H9 (cell line): ENCODE measurements around the gene IMMP2L. TPM values are rescaled to one million over a fixed set of nuclear protein-coding genes. Genes with fewer than 3 reads are reported as not detected.

Source experiments
- DNase-seq: peaks from one replicate; pipeline ENCODE4 v3.0.0-alpha.2; 2017
- H2AFZ ChIP-seq: one replicate; pipeline ENCODE4 v1.6.1; 2013; ENCODE audit warnings: mild to moderate bottlenecking, low read length, control low read depth, moderate library complexity
- H2AK5ac ChIP-seq: 2 replicates; pipeline ENCODE4 v1.6.1; 2013; ENCODE audit warnings: low read length, control low read depth, mixed read lengths; ENCODE audit not compliant: insufficient read length
- H2BK120ac ChIP-seq: one replicate; pipeline ENCODE4 v1.6.1; 2013; ENCODE audit warnings: low read depth, mild to moderate bottlenecking, low read length, control low read depth, inconsistent platforms; ENCODE audit not compliant: poor library complexity, severe bottlenecking
- H2BK12ac ChIP-seq: 2 replicates; pipeline ENCODE4 v1.6.1; 2013; ENCODE audit warnings: low read length, control low read depth, mixed read lengths, low read depth; ENCODE audit not compliant: insufficient read length
- H2BK15ac ChIP-seq: 2 replicates; pipeline ENCODE4 v1.6.1; 2013; ENCODE audit warnings: low read depth, low read length, control low read depth
- H2BK20ac ChIP-seq: one replicate; pipeline ENCODE4 v1.6.1; 2013; ENCODE audit warnings: low read depth, mild to moderate bottlenecking, low read length, control low read depth, inconsistent platforms; ENCODE audit not compliant: poor library complexity, severe bottlenecking
- H2BK5ac ChIP-seq: 2 replicates; pipeline ENCODE4 v1.6.1; 2013; ENCODE audit warnings: low read length, control low read depth, mixed read lengths; ENCODE audit not compliant: insufficient read length
- H3K14ac ChIP-seq: 2 replicates; pipeline ENCODE4 v1.6.1; 2013; ENCODE audit warnings: low read length, control low read depth; ENCODE audit not compliant: insufficient read depth
- H3K18ac ChIP-seq: 2 replicates; pipeline ENCODE4 v1.6.1; 2013; ENCODE audit warnings: low read depth, mild to moderate bottlenecking, mixed read lengths, low read length, control low read depth; ENCODE audit not compliant: insufficient read length
- H3K23ac ChIP-seq: 2 replicates; pipeline ENCODE4 v1.6.1; 2013; ENCODE audit warnings: low read length, control low read depth, mixed read lengths, low read depth; ENCODE audit not compliant: insufficient read length
- H3K23me2 ChIP-seq: 2 replicates; pipeline ENCODE4 v1.6.1; 2013; ENCODE audit warnings: low read depth, mild to moderate bottlenecking, mixed read lengths, low read length, control low read depth; ENCODE audit not compliant: insufficient read length, poor library complexity, severe bottlenecking
- H3K27ac ChIP-seq: 2 replicates; pipeline ENCODE4 v1.5.1; 2013; ENCODE audit warnings: low read length, control low read depth, mixed read lengths, low read depth; ENCODE audit not compliant: insufficient read length
- H3K27me3 ChIP-seq: 2 replicates; pipeline ENCODE4 v1.6.1; 2013; ENCODE audit warnings: low read length, control low read depth, inconsistent platforms; ENCODE audit not compliant: insufficient read depth
- H3K4ac ChIP-seq: 2 replicates; pipeline ENCODE4 v1.6.1; 2013; ENCODE audit warnings: low read depth, mild to moderate bottlenecking, control low read depth, inconsistent platforms, low read length, moderate library complexity
- H3K4me1 ChIP-seq: 2 replicates; pipeline ENCODE4 v1.6.1; 2013; ENCODE audit warnings: low read length, control low read depth, inconsistent platforms; ENCODE audit not compliant: insufficient read depth
- H3K4me2 ChIP-seq: 2 replicates; pipeline ENCODE4 v1.6.1; 2013; ENCODE audit warnings: low read length, control low read depth, mixed read lengths; ENCODE audit not compliant: insufficient read length, insufficient read depth
- H3K56ac ChIP-seq: 2 replicates; pipeline ENCODE4 v1.6.1; 2013; ENCODE audit warnings: low read depth, mild to moderate bottlenecking, mixed read lengths, low read length, control low read depth; ENCODE audit not compliant: insufficient read length
- H3K79me1 ChIP-seq: 2 replicates; pipeline ENCODE4 v1.6.1; 2013; ENCODE audit warnings: low read depth, mild to moderate bottlenecking, moderate library complexity, low read length, control low read depth, inconsistent platforms; ENCODE audit not compliant: insufficient read depth, poor library complexity, severe bottlenecking
- H3K79me2 ChIP-seq: 2 replicates; pipeline ENCODE4 v1.6.1; 2013; ENCODE audit warnings: low read length, control low read depth, inconsistent platforms; ENCODE audit not compliant: insufficient read depth
- H3K9ac ChIP-seq: 2 replicates; pipeline ENCODE4 v1.6.1; 2013; ENCODE audit warnings: low read length, control low read depth, mixed read lengths; ENCODE audit not compliant: insufficient read length; ENCODE audit errors: extremely low read depth
- H3K9me3 ChIP-seq: one replicate; pipeline ENCODE4 v1.6.1; 2013; ENCODE audit warnings: low read depth, low read length, inconsistent platforms; ENCODE audit not compliant: control insufficient read depth
- H3T11ph ChIP-seq: one replicate; pipeline ENCODE4 v1.6.1; 2013; ENCODE audit warnings: mild to moderate bottlenecking, low read length, control low read depth, inconsistent platforms
- H4K20me1 ChIP-seq: one replicate; pipeline ENCODE4 v1.6.1; 2013; ENCODE audit not compliant: control insufficient read depth, insufficient read length, insufficient read depth
- H4K5ac ChIP-seq: 2 replicates; pipeline ENCODE4 v1.6.1; 2013; ENCODE audit warnings: low read depth, mild to moderate bottlenecking, mixed read lengths, low read length, control low read depth; ENCODE audit not compliant: insufficient read length
- H4K8ac ChIP-seq: replicated peaks from 2 replicates; pipeline ENCODE4 v1.6.1; 2013; ENCODE audit warnings: low read length, control low read depth, mixed read lengths, low read depth; ENCODE audit not compliant: insufficient read length
- H4K91ac ChIP-seq: 2 replicates; pipeline ENCODE4 v1.6.1; 2013; ENCODE audit warnings: low read depth, mild to moderate bottlenecking, moderate library complexity, mixed read lengths, low read length, control low read depth; ENCODE audit not compliant: insufficient read length
- H3K27ac Mint-ChIP-seq, 3 experiments: 2 replicates in 2 of 3; 3 replicates in 1 of 3; pipeline ENCODE4 v1.8.0; 2020 to 2021; ENCODE audit warnings: mixed read lengths in 3 of 3, mild to moderate bottlenecking in 1 of 3, moderate library complexity in 1 of 3
- H3K27me3 Mint-ChIP-seq: 2 replicates; pipeline ENCODE4 v1.8.0; 2021; ENCODE audit warnings: low read depth, mild to moderate bottlenecking, moderate library complexity, mixed read lengths
- H3K36me3 Mint-ChIP-seq, 3 experiments: 2 replicates in 2 of 3; 3 replicates in 1 of 3; pipeline ENCODE4 v1.8.0; 2020 to 2021; ENCODE audit warnings: low read depth in 3 of 3, mixed read lengths in 3 of 3; ENCODE audit not compliant: insufficient read depth in 1 of 3
- H3K4me1 Mint-ChIP-seq, 2 experiments: 2 replicates each; pipeline ENCODE4 v1.8.0; 2020; ENCODE audit warnings: mixed read lengths in 2 of 2
- H3K4me3 Mint-ChIP-seq, 2 experiments: 2 replicates in 1 of 2; 3 replicates in 1 of 2; pipeline ENCODE4 v1.8.0; 2020 to 2021; ENCODE audit warnings: mild to moderate bottlenecking in 2 of 2, mixed read lengths in 2 of 2, moderate library complexity in 1 of 2
- H3K9me3 Mint-ChIP-seq, 2 experiments: 2 replicates in 1 of 2; 3 replicates in 1 of 2; pipeline ENCODE4 v1.8.0; 2020; ENCODE audit warnings: mild to moderate bottlenecking in 2 of 2, mixed read lengths in 2 of 2, moderate library complexity in 1 of 2
- WGBS: extraction: QIAGEN DNeasy Blood & Tissue Kit; methylation state at CpG from one replicate; pipeline ENCODE4 v1.1.7; 2013; ENCODE audit warnings: missing lambda C conversion rate, low lambda C conversion rate, mixed read lengths; ENCODE audit not compliant: insufficient read length; ENCODE audit errors: extremely low coverage; 5-methylcytosine and 5-hydroxymethylcytosine counted together
- total RNA-seq: library from RNA; stranded (reverse); gene quantifications from 2 replicates; pipeline ENCODE4 v1.2.1, GENCODE V29; 2021
- TF ChIP-seq, protein P1 (sequence below): fragments of 200-600 bp; sonication (generic); conservative IDR thresholded peaks from 3 replicates; pipeline ENCODE4 v1.8.0; 2021; ENCODE audit warnings: antibody characterized with exemption, mild to moderate bottlenecking

IMMP2L gene
- total RNA-seq, 1 experiment from 2014 or later: 14.7 TPM

DNA sequence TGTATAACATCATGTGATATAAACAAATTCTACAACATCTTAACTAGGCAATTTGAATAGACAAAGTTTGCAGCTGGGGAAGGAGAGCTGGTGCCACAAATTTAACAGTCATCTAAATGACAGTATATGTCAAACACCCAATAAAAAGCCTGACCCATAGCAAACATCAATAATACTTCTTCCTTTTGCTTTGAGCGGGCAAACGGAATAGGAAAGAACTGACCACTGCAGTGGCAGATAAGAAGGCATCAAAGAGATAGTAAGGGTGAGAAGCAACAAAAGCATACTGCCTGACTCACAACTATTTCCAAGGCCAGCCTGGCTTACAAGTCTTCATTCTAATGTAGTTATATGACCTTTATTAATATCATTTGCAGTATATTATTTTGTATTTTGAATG is 371.5 kb downstream of the IMMP2L start:
- Histone ChIP-seq H3K4me2 (no peak overlapping the region), H3K23me2 (no peaks in the 10 kb centered on the region), H3K14ac (no peak overlapping the region), H3K18ac (no peak overlapping the region), H4K20me1 (no peaks in the 10 kb centered on the region), H3K4me1 (no peaks in the 10 kb centered on the region; the same call in 1 of the 2 replicates), H3K27ac (no peak overlapping the region), H2AFZ (no peak overlapping the region), H3T11ph (no peak overlapping the region), H2BK5ac (no peak overlapping the region), H4K5ac (no peak overlapping the region), H3K9ac (no peak overlapping the region), H3K23ac (no peak overlapping the region), H2BK20ac (no peak overlapping the region), H3K56ac (no peak overlapping the region), H2AK5ac (no peak overlapping the region), H4K8ac (no peak overlapping the region), H2BK12ac (no peak overlapping the region), H3K79me1 (no peaks in the 10 kb centered on the region), H2BK15ac (no peak overlapping the region), H4K91ac (no peak overlapping the region), H3K79me2 (no peaks in the 10 kb centered on the region), H3K4ac (no peak overlapping the region), H3K27me3 (no peaks in the 10 kb centered on the region), H2BK120ac (no peak overlapping the region), H3K9me3 (no peaks in the 10 kb centered on the region)
- TF ChIP-seq, protein P1, sequence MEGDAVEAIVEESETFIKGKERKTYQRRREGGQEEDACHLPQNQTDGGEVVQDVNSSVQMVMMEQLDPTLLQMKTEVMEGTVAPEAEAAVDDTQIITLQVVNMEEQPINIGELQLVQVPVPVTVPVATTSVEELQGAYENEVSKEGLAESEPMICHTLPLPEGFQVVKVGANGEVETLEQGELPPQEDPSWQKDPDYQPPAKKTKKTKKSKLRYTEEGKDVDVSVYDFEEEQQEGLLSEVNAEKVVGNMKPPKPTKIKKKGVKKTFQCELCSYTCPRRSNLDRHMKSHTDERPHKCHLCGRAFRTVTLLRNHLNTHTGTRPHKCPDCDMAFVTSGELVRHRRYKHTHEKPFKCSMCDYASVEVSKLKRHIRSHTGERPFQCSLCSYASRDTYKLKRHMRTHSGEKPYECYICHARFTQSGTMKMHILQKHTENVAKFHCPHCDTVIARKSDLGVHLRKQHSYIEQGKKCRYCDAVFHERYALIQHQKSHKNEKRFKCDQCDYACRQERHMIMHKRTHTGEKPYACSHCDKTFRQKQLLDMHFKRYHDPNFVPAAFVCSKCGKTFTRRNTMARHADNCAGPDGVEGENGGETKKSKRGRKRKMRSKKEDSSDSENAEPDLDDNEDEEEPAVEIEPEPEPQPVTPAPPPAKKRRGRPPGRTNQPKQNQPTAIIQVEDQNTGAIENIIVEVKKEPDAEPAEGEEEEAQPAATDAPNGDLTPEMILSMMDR: no peak
- no peak overlapping the region for H3K4me3 Mint-ChIP-seq
- DNase-seq: no peak
- peaks cover 11 to 14% of the 10 kb centered on the region in 2 experiments for H3K4me1 Mint-ChIP-seq
- H3K9me3 Mint-ChIP-seq: no peaks in the 10 kb centered on the region
- no peak overlapping the region for H3K27ac Mint-ChIP-seq
- no peaks in the 10 kb centered on the region for H3K36me3 Mint-ChIP-seq
- no CpG with 5 or more reads among the region's 2 CpGs for WGBS
- no peaks in the 10 kb centered on the region for H3K27me3 Mint-ChIP-seq
